Measurements from ENCODE around the gene RBMS1. TPM values are rescaled to one million over a fixed set of nuclear protein-coding genes. Genes with fewer than 3 reads are reported as not detected.

The RBMS1 gene
- total RNA-seq, 1 experiment from 2014 or later, result 77.5 TPM

- TF ChIP-seq CTCF (conservative IDR thresholded peaks at IDR 0.05), result no peak
- Histone ChIP-seq H4K5ac (ENCODE audit: insufficient read length, low read depth, low read length) (no peak overlapping the region), H2BK15ac (ENCODE audit: low read depth, low read length) (no peak overlapping the region), H4K8ac (replicated peaks; ENCODE audit: insufficient read length, low read depth, low read length) (no peak overlapping the region), H3K4me1 (ENCODE audit: insufficient read depth, low read length) (no peaks in the 10 kb centered on the region), H2BK12ac (ENCODE audit: insufficient read length, low read depth, low read length) (no peak overlapping the region), H2BK5ac (ENCODE audit: insufficient read length, low read length) (no peak overlapping the region), H3K79me2 (ENCODE audit: insufficient read depth, low read length) (no peaks in the 10 kb centered on the region), H3K18ac (ENCODE audit: insufficient read length, low read depth, low read length) (no peak overlapping the region), H3K56ac (ENCODE audit: insufficient read length, low read depth, low read length) (no peak overlapping the region), H3K27me3 (ENCODE audit: insufficient read depth, low read length) (no peaks in the 10 kb centered on the region; the same call in 1 of the 2 replicates), H3K27ac (ENCODE audit: insufficient read length, low read depth, low read length) (no peak overlapping the region), H3K4ac (ENCODE audit: low read depth, low read length) (no peak overlapping the region), H4K20me1 (ENCODE audit: control insufficient read depth, insufficient read depth, insufficient read length) (no peaks in the 10 kb centered on the region), H3K23me2 (ENCODE audit: insufficient read length, low read depth, low read length, poor library complexity, severe bottlenecking) (no peaks in the 10 kb centered on the region), H3T11ph (ENCODE audit: low read length) (no peak overlapping the region), H4K91ac (ENCODE audit: insufficient read length, low read depth, low read length) (no peak overlapping the region), H3K9me3 (ENCODE audit: control insufficient read depth, low read depth, low read length) (no peaks in the 10 kb centered on the region), H3K23ac (ENCODE audit: insufficient read length, low read depth, low read length) (no peak overlapping the region), H2BK20ac (ENCODE audit: low read depth, low read length, poor library complexity, severe bottlenecking) (no peak overlapping the region), H2BK120ac (ENCODE audit: low read depth, low read length, poor library complexity, severe bottlenecking) (no peak overlapping the region), H2AK5ac (ENCODE audit: insufficient read length, low read length) (no peak overlapping the region), H2AFZ (ENCODE audit: low read length) (no peak overlapping the region), H3K4me2 (ENCODE audit: insufficient read depth, insufficient read length, low read length) (no peak overlapping the region), H3K9ac (ENCODE audit: extremely low read depth, insufficient read length, low read length) (no peak overlapping the region), H3K14ac (ENCODE audit: insufficient read depth, low read length) (no peak overlapping the region; the same call in 1 of the 2 replicates), H3K79me1 (ENCODE audit: insufficient read depth, low read depth, low read length, poor library complexity, severe bottlenecking) (no peaks in the 10 kb centered on the region)
- peaks cover 1% of the 10 kb centered on the region for H3K27me3 Mint-ChIP-seq (ENCODE audit: low read depth)
- H3K36me3 Mint-ChIP-seq (ENCODE audit: insufficient read depth in 1 of 3, low read depth in 3 of 3), result no peaks in the 10 kb centered on the region; a peak in 1 of 7 replicates
- H3K9me3 Mint-ChIP-seq, result no peaks in the 10 kb centered on the region
- H3K27ac Mint-ChIP-seq, result no peak overlapping the region
- WGBS (ENCODE audit: extremely low coverage, insufficient read length, low lambda C conversion rate), result no CpG with 5 or more reads among the region's 4 CpGs
- no peak for DNase-seq
- no peak overlapping the region for H3K4me3 Mint-ChIP-seq
- 0 out of 4 replicates have a peak, but pooled peaks cover 0 to 5% of the 10 kb centered on the region in 2 experiments for H3K4me1 Mint-ChIP-seq
These were observed 252.1 kb downstream of the RBMS1 start for GRCh38 chr2:160241251-160242137.

Measured in H9 (cell line).